ENCODE data around the gene DENR. TPM values are rescaled to one million over a fixed set of nuclear protein-coding genes. Genes with fewer than 3 reads are reported as not detected.
A peak's percentile ranks its signal among the peaks of the same experiment; 100 is the strongest.

Gene DENR
- total and polyA plus RNA-seq, 2 of the 13 experiments (the other 11 are each of a cell fraction or from before 2014, with no cell fraction given), result 30.0 to 59.1 TPM

- TF ChIP-seq ZNF567 (CRISPR knock-in tag; IDR thresholded peaks at IDR 0.05; ENCODE audit: borderline replicate concordance) (no peak), ZNF646 (CRISPR knock-in tag; IDR thresholded peaks at IDR 0.05) (no peak), ETV6 (CRISPR knock-in tag; conservative IDR thresholded peaks at IDR 0.05) (no peak), TAF1 (CRISPR knock-in tag; IDR thresholded peaks at IDR 0.05) (0 out of 2 replicates have a peak, but pooled peaks have one; percentile 27), CSRNP1 (CRISPR knock-in tag; IDR thresholded peaks at IDR 0.05) (no peak), MBD4 (IDR thresholded peaks at IDR 0.05; ENCODE audit: borderline replicate concordance, low read length) (no peak), ZNF83 (CRISPR knock-in tag; IDR thresholded peaks at IDR 0.05; ENCODE audit: borderline replicate concordance) (no peak), ZNF747 (CRISPR knock-in tag; IDR thresholded peaks at IDR 0.05; ENCODE audit: borderline replicate concordance) (no peak), FOXK1 (CRISPR knock-in tag; IDR thresholded peaks at IDR 0.05; ENCODE audit: borderline replicate concordance, low read depth) (no peak), RFXANK (CRISPR knock-in tag; IDR thresholded peaks at IDR 0.05) (no peak), DMTF1 (CRISPR knock-in tag; IDR thresholded peaks at IDR 0.05) (no peak), THAP8 (CRISPR knock-in tag; IDR thresholded peaks at IDR 0.05; ENCODE audit: borderline replicate concordance) (no peak), ZNF512B (CRISPR knock-in tag; IDR thresholded peaks at IDR 0.05; ENCODE audit: borderline replicate concordance) (peak; percentile 60; the same call in 1 of the 2 replicates), FOXJ3 (CRISPR knock-in tag; IDR thresholded peaks at IDR 0.05; ENCODE audit: borderline replicate concordance) (no peak)
Measured at GRCh38 chr12:122730215-122731014, 22.2 kb upstream of the DENR start, which contains the start of gene HCAR1 (continued).
